HCT116 (cell line): ENCODE data around the gene SHISA6.

Source experiments
- CTCF ChIP-seq, 3 experiments: fragments of 200-600 bp in 1 of 3; sonication (generic) in 1 of 3; IDR thresholded peaks in 2 of 3; conservative IDR thresholded peaks in 1 of 3; 2 replicates each; pipeline ENCODE4 v1.5.1; 2012 to 2017; ENCODE audit warnings: low read depth in 2 of 3, low read length in 2 of 3, antibody characterized with exemption in 1 of 3, borderline replicate concordance in 1 of 3, control low read depth in 1 of 3, mild to moderate bottlenecking in 1 of 3, mixed read lengths in 1 of 3, mixed run types in 1 of 3, moderate library complexity in 1 of 3; ENCODE audit not compliant: insufficient read depth in 1 of 3
- EZH2 ChIP-seq: fragments of 200-600 bp; sonication (generic); IDR thresholded peaks from 2 replicates; pipeline ENCODE4 v1.6.1; 2017; ENCODE audit warnings: antibody characterized with exemption, mixed run types
- EZH2phosphoT487 ChIP-seq: fragments of 200-600 bp; IDR thresholded peaks from 2 replicates; pipeline ENCODE4 v1.6.1; 2018; ENCODE audit warnings: antibody characterized with exemption, borderline replicate concordance
- MAX ChIP-seq: IDR thresholded peaks from 2 replicates; pipeline ENCODE4 v1.6.1; 2012
- POLR2AphosphoS5 ChIP-seq: IDR thresholded peaks from 2 replicates; pipeline ENCODE4 v1.6.1; 2011; ENCODE audit warnings: mild to moderate bottlenecking, low read depth, low read length, moderate library complexity
- REST ChIP-seq: IDR thresholded peaks from 2 replicates; pipeline ENCODE4 v1.6.1; 2012; ENCODE audit warnings: low read depth
- SP1 ChIP-seq: IDR thresholded peaks from 2 replicates; pipeline ENCODE4 v1.6.1; 2012; ENCODE audit warnings: low read depth
- SRF ChIP-seq: IDR thresholded peaks from 2 replicates; pipeline ENCODE4 v1.6.1; 2012; ENCODE audit warnings: low read depth
- YY1 ChIP-seq: IDR thresholded peaks from 2 replicates; pipeline ENCODE4 v1.6.1; 2011; ENCODE audit warnings: low read length, low read depth, moderate library complexity, mild to moderate bottlenecking; ENCODE audit not compliant: insufficient replicate concordance; ENCODE audit errors: extremely low read depth

GRCh38 chr17:11340803-11341202, 99.8 kb downstream of the SHISA6 start:
- TF ChIP-seq SP1 = no peak
- no peak for TF ChIP-seq EZH2
- no peak for TF ChIP-seq EZH2phosphoT487
- TF ChIP-seq CTCF (IDR thresholded peaks at IDR 0.05 in 2 of 3, conservative IDR thresholded peaks at IDR 0.05 in 1 of 3; ENCODE audit: borderline replicate concordance in 1 of 3, insufficient read depth in 1 of 3, low read depth in 2 of 3, low read length in 2 of 3) = no peak
- TF ChIP-seq MAX = no peak
- TF ChIP-seq REST = no peak
- no peak for TF ChIP-seq SRF
- no peak for TF ChIP-seq YY1
- no peak for TF ChIP-seq POLR2AphosphoS5
